ENCODE data around the gene FAF2.

GRCh38 chr5:176432707-176433106, 15.5 kb upstream of the FAF2 start:
- TF ChIP-seq CTCF (conservative IDR thresholded peaks at IDR 0.05), result no peak
- TF ChIP-seq EZH2 (IDR thresholded peaks at IDR 0.05; ENCODE audit: low read depth), result no peak
